ENCODE data around the gene MCL1.

Gene MCL1

DNA sequence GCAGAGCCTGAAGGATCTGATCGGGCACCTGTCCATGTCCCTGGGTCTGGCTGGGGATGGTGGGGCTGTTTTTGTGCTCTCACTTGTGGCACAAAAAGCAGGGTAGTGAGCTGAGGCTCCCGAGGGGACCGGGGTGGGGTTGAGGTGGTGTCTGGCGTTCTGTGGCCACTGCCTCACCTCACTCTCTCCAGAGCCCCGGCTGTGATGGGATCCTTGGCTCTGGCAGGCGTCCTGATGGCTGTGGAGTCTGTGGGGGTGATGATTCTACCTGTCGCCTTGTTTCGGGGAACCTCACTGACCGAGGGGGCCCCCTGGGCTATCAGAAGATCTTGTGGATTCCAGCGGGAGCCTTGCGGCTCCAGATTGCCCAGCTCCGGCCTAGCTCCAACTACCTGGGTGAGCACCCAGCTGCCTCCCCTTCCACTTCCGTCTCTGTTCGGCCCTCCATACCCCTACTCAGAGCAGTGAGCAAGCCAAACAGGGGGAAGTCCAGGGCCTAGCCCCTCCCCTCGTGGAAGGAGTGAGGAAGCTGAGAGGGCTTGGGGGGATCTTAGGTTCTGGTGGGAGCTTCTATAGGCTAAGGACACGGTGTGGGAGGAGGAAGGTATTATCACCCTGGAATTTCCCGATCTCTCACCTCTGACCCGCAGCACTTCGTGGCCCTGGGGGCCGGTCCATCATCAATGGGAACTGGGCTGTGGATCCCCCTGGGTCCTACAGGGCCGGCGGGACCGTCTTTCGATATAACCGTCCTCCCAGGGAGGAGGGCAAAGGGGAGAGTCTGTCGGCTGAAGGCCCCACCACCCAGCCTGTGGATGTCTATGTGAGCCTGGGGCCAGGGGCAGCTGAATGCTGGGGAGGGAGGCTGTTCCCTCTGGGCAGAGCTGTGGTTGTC lies 23.2 kb downstream of the MCL1 start:
- DNase-seq (ENCODE audit: low read depth in 2 of 2): no peak

DNA sequence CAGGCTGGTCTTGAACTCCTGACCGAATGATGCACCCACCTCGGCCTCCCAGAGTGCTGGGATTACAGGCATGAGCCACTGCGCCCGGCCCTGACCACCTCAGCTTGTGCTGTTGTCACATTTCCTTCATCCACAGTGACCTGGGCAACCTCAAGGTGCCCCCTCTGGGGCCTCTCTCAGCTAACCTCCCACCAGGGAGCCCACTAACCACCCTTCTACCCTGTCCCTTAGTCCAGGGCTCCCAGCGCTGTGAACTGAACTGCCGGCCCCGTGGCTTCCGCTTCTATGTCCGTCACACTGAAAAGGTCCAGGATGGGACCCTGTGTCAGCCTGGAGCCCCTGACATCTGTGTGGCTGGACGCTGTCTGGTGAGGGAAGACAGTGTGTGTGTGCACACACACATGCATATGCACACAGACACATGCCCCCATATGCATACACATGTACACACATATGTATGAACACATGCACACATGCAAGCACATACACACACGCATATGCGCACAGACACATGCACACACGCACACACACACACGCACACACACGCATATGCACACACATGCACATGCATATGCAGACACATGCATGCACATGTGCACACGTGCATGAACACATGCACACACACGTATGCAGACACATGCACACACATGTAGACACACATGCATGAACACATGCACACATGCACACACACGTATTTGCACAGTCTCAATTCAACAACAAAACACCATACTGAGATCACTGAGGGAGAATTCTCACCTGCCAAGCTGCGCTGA lies 24.0 kb downstream of the MCL1 start:
- no peak for DNase-seq (ENCODE audit: low read depth in 2 of 2)

DNA sequence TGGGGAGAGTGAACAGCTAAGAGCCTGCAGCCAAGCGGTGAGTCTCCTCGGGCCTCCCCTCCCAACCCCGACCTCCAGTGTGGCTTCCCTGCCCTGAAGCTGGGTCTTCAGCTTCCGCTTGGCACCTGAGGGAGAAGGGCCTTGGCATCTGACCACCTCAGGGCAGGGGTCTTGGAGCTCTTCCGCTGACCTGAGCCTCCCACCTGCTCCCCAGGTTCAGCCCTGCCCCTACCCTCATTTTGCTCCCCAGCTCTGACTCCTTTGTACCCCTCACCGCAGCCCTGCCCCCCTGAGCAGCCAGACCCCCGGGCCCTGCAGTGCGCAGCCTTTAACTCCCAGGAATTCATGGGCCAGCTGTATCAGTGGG lies 25.3 kb downstream of the MCL1 start:
- DNase-seq (ENCODE audit: low read depth in 2 of 2): no peak

DNA sequence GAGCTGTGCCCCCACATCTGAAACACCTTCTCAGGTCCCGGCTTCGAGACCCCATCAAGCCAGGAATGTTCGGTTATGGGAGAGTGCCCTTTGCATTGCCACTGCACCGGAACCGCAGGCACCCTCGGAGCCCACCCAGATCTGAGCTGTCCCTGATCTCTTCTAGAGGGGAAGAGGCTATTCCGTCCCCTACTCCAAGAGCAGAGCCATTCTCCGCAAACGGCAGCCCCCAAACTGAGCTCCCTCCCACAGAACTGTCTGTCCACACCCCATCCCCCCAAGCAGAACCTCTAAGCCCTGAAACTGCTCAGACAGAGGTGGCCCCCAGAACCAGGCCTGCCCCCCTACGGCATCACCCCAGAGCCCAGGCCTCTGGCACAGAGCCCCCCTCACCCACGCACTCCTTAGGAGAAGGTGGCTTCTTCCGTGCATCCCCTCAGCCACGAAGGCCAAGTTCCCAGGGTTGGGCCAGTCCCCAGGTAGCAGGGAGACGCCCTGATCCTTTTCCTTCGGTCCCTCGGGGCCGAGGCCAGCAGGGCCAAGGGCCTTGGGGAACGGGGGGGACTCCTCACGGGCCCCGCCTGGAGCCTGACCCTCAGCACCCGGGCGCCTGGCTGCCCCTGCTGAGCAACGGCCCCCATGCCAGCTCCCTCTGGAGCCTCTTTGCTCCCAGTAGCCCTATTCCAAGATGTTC lies 25.9 kb downstream of the MCL1 start:
- DNase-seq (ENCODE audit: low read depth in 2 of 2): no peak

DNA sequence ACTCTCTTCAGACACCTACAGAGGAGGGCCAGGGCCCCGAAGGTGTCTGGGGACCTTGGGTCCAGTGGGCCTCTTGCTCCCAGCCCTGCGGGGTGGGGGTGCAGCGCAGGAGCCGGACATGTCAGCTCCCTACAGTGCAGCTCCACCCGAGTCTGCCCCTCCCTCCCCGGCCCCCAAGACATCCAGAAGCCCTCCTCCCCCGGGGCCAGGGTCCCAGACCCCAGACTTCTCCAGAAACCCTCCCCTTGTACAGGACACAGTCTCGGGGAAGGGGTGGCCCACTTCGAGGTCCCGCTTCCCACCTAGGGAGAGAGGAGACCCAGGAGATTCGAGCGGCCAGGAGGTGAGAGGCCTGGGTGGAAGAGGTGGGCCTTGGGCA lies 26.5 kb downstream of the MCL1 start:
- DNase-seq (ENCODE audit: low read depth in 2 of 2): no peak

DNA sequence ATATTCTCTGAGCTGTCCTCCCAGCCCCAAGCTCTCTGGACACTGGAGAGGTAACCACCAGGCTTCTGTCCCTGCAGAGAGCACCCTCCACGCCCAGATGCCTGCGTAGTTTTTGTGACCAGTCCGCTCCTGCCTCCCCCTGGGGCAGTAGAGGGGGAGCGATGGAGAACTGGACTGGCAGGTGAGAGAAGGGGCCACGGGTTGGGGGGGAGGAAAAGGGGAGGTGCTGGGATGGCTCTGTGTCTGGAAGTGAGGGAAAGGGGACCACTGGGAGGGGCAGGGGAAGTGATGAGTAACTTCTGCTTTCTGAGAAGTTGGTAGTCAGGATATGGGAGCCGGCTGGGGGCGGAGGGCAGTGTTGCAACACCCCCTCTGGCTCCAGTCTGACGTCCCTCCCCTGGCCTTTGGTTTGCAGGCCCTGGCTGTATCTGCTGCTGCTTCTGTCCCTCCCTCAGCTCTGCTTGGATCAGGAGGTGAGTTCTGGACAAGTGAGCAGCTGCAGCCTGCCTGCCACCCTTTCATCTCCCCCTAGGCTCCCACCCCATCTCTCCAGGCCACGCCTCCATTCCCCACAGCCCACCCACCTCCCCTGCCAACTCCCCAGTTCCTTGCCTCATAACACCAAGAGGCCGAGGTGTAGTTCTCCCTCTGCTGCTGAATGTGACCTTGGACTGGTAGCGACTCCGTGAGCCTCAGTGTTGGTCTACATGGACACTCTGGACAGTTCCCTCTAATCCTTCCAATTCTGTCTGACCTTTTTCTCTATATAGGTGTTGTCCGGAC lies 27.1 kb downstream of the MCL1 start:
- DNase-seq (ENCODE audit: low read depth in 2 of 2): no peak

DNA sequence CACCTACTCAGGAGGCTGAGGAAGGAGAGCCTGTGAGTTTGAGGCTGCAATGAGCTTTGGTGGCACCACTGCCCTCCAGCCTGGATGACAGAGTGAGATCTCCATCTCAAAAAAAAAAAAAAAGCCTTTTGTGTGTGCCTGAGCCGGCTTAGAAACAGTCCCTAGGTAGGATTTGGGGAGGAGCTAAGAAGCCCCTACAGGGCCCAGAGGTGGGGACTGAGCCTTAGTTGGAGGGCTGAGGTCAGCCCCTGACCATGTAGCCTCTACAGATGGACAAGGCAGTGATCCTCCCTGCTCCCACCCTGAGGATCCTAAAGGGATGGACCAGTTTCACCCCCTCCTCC lies 27.7 kb downstream of the MCL1 start:
- DNase-seq (ENCODE audit: low read depth in 2 of 2): no peak

DNA sequence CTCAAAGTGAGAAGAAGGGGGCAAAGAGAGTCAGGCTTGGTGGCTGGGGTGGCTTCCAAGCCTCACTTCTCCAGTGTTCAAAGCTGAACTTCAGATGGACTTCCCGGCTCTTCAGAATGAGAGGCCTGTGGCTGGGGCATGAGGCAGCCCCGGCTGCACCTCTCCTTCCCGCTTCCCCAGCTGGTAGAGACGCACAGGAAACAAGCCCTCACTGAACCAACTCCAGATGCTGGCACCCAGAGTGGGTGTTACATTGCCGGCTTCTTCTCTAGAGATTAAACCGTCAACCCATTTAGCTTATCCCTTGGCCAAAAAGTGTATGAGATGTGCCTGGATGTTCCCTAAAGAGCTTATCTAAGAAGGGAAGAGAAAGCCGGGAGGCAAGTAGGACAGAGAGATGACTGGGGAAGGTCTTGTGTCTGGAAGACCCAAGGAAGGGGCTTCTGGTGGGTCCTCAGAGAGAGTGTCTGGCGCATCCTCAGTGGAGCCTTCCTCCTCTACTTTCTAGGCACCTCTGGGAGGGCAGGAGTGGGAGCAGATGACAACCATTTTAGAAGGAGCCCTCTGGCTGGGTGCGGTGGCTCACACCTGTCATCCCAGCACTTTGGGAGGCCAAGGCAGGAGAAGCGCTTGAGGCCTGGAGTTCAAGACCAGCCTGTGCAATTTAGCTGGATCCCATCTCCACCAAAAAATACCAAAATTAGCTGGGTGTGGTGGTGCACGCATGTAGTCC lies 28.2 kb downstream of the MCL1 start:
- DNase-seq (ENCODE audit: low read depth in 2 of 2): no peak

DNA sequence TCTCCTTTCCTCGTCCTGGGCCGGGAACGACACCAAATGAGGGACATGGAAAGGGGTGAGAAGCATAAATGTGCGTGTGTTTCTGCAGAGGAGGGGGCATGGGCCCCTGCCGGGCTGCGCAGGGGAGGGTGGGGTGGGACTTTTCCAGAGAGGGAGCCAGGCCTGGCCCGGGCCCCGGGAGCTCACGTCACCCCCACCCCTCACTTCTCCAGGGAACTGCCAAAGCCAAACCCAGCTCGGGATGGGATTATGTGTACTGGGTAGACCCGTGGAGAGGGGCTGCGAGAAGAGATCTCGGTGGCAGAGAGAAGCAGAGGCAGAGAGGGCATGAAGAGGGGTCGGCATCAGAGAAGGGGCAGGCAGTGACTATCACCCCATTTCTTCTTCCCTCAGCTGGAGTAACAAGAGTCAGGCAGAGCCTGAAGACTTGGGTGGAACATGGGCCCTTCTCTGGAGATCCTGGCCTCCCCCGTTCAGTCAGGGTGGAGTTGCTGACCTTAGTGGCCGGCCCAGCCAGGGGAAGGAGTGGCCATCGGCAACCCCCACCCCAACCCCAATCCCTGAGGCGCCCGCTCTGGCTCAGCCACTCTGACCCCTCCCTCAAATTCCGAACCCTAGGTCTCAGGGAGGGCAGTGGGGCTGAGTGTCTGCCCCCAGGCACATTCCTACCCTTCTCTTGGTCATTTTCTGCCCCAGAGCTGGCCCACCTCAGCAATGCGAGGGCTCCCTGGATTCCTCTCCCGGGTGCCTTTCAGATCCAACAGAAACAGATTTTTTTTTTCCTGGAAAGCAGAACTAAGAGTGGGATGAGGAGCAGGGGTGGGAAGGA lies 29.0 kb downstream of the MCL1 start:
- no peak for DNase-seq (ENCODE audit: low read depth in 2 of 2)

DNA sequence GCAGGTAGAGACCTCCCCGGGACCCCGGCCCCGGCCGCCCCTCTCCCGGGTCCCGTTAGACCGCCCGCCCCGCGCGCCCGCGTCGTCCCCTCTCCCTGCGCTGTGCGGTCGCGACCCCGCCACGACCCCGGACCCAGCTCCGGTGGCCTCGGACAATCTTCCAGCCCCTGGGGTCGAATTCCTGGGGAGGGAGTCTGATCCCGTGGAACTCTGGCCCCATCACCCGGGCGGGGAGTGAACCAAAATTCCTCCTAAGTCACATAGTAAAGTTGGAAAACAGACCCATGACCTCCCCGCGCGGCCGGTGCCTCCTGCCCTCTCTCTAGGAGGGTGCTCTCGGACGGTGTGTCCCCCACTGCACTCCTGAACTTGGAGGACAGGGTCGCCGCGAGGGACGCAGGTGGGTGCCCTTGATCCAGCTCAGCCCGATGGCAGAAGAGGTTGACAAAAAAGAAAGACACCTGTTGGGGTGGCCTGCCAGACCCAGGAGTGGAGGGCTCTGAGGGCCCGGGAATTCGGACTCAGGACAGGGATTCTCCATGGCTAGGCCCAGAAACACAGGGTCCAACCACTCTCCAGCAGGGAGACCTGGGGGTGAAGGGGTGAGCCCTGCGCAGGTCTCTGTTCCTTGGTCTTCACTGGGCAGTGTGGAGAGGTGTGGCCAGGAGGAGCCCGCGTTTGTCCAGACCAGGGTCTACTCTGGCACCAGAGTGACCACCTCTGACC lies 29.8 kb downstream of the MCL1 start:
- DNase-seq (ENCODE audit: low read depth in 2 of 2): no peak

DNA sequence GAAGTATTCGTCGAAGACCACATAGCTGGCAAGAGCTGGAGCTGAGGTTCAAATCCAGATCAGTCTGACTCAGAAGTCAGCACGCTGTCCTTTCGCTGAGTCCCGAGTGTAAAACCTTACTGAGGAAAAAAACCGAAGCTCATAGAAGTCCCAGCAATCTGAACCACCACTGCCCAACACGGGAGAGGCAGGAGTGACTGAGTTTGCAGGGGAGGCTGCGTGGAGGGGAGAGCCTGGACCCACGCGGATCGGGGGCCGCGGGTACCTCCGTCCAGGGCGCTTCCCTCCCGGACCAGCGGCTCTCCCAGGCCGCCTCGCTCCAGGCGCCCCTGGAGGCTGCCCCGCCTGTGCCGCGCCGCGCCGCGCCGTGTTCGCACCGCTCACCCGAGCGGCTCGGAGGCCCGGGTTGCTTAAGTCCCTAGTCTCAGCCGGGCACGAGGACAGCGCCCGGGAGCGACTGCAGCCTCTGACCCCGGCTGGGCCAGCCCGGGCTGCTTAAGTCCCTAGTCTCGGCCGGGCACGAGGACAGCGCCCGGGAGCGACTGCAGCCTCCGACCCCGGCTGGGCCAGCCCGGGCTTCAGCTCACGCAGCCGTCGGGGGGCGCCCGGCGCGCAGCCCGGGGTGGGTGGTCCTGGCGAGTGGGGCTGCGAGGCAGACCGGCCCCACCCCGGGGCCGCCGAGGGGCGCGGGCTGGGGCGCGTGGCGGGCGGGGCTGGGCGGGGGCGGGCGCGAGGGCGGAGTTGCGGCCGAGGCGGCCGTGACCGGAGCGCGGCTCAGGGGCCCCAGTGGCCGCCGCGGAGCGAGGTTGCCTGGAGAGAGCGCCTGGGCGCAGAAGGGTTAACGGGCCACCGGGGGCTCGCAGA lies 30.5 kb downstream of the MCL1 start, which contains the start of gene ADAMTSL4:
ADAMTSL4 (plus strand) TSS at position 777 of the 864 bp plus-strand sequence. CDS start 2,881 bp downstream, outside the sequence.
- no peak for DNase-seq (ENCODE audit: low read depth in 2 of 2)

DNA sequence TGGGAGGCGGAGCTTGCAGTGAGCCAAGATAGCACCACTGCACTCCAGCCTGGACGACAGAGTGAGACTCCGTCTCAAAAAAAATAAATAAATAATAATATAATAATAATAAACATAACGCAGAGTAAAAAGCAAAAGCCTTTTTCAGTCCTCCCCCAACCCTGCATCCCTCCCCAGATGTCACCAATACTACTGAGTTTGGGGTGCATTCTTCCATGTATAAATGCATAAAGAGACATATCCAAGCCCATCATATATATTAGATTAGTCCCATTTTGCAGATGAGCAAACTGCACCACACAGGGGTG lies 31.1 kb downstream of the MCL1 start:
- DNase-seq (ENCODE audit: low read depth in 2 of 2): no peak

DNA sequence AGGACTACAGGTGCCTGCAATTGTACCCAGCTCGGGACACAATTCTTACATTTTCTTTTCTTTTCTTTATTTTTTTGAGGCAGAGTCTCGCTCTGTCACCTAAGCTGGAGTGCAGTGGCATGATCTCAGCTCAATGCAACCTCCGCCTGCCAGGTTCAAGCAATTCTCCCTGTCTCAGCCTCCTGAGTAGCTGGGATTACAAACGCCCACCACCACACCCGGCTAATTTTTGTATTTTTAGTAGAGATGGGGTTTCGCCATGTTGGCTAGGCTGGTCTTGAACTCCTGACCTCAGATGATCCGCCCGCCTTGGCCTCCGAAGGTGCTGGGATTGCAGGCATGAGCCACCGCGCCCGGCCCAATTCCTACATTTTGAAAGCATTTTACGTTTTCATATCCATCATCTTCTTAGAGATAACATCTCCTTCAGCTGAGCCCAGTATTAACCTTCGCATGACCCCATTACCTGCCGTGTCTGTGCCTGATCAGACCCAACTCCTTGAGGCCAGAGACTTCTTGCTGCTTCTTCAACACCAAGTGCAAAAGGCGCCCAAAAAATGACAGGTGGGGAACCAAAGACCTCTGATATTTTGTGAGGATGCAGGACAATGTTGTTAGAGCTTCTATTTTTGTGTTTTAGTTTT lies 33.0 kb downstream of the MCL1 start:
- no peak for DNase-seq (ENCODE audit: low read depth in 2 of 2)

DNA sequence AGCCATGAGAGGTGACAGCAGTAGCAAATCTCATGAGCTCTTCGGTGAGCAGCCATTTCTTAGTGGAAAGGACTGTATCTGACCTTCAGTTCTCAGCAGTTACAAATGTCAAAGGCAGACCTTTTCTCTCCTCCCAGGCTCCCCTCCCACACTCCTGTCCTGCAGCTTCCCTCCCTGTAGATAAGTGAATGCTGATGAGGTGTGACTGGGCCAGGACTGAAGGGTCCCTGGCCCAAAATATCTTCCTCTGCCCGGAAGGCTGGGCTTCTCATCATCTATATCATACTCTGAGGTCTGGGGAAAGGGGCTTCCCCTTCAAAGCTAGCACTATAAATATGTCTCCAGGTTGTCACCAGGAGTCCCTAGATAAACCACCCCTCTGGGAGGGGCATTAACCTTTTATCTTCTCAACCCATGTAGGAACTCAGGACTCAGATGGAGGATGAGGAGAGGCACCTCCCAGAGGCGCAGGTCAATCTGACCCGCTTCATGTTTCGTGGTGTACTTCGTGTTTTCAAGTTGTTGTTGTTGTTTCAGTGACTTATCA lies 33.9 kb downstream of the MCL1 start:
- DNase-seq (ENCODE audit: low read depth in 2 of 2): no peak

DNA sequence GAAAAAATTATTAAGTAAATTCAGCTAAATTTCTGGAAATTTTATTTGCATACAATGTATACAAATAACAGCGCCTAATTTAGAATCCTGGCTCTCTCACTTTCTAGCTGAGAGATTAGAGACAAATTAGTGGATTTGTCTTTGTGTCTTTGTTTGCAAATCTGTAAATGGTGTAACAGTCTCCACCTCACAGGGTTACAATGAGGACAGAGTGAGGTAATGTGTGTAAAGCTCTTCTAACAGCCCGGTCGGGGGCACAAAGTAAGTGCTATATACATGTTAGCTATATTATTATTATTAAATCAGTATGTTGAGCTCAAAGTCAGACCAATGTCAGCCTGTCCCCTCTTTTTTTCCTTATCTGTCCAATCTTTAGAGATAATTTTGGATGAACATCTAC lies 35.2 kb downstream of the MCL1 start:
- DNase-seq (ENCODE audit: low read depth in 2 of 2): no peak

DNA sequence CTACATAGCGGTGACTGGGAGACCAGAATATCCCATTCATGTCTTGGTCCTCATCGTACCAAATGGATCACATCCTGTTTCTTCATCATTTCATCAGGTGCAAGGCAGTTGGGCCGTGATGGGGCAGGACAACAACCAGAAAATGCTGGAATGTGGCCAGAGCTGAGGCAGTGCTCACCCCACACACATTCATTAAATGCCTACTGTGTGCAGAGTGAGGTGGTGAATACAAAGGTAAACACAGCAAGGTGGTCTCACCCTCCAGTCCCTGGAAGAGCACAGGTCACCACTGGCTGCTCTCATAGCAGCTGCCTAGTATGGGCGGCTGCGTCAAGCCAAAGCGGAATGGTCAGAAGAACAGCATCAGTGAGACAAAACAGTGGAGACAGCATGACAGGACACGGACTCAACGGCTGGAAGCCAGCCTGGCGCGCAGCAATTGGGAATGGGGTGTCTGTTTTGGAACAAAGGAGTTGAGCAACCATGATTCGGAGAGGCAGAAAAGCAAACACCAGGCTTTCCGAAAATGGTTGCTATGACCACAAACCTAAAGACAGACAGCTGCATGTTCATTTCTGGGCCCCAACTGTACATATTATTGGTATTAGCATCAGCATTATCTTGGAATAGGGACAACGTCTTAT lies 35.8 kb downstream of the MCL1 start:
- DNase-seq (ENCODE audit: low read depth in 2 of 2): no peak
